Measurements from ENCODE around the gene MAP4K1. TPM values are rescaled to one million over a fixed set of nuclear protein-coding genes. Genes with fewer than 3 reads are reported as not detected.

Gene MAP4K1
- polyA plus RNA-seq, 3 donors = 19.8 to 41.3 (median 22.4) TPM

DNA sequence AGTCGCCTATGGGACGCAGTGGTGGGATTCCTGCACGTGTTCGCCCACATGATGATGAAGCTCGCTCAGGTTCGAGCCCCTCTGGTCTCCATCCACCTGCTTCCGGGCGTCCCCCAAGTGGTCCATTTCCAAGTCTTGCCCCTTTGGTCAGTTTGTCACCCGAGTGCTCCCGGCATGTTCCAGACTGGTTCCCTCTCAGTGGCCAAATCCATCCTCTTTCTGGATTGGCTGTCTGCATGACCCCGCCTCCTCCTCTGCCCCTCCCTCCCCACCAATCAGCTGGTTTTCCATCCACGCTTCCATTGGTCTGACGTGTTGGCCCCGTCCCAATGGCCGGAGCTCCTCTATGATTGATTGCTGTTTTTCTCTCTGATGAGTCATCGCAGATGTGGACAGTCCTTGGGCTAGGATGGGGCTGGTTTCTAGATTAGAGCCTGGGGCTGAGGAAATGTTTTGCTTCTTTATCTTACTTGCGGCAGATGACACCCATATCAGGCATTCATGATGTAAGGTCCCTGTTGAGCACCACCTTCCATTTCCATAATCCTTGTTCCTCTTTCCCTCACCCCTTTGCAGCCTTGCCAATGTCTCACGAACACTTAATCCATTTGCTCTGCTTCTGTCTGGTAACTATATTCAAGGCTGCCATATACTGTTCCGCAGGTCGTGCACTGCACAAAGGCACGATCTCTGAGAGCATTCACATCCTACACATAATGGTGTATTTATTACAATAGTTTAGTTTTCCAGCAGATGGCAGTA, 73.8 kb downstream of the MAP4K1 start:
- Histone ChIP-seq H3K27me3 (ENCODE audit: control insufficient read depth in 2 of 2, insufficient read depth in 2 of 2, low read length in 2 of 2) (no peaks in the 10 kb centered on the region), H3K4me2 (replicated peaks; ENCODE audit: extremely low read depth, low read length, poor library complexity, severe bottlenecking) (peak overlapping the region; percentile 69), H3K36me3 (replicated peaks in 1 of 2; ENCODE audit: control insufficient read depth in 1 of 2, insufficient read depth in 2 of 2, low read length in 2 of 2) (no peaks in the 10 kb centered on the region), H3K27ac (ENCODE audit: low read depth in 1 of 2, low read length in 2 of 2) (peak overlapping the region in 1 of 2 donors; percentile 62), H3K9me3 (replicated peaks in 1 of 2; ENCODE audit: control insufficient read depth in 1 of 2, insufficient read depth in 1 of 2, low read length in 2 of 2) (no peaks in the 10 kb centered on the region), H2AFZ (ENCODE audit: insufficient read depth, low read depth, low read length, poor library complexity, severe bottlenecking) (peak overlapping the region; percentile 75), H3K4me3 (replicated peaks in 1 of 3; ENCODE audit: low read depth in 2 of 3, low read length in 3 of 3) (peak overlapping the region; percentile 8 to 66 (median 18)), H4K20me1 (ENCODE audit: insufficient read depth, low read length) (no peaks in the 10 kb centered on the region), H3K4me1 (ENCODE audit: control insufficient read depth in 1 of 2, insufficient read depth in 2 of 2, low read length in 2 of 2) (peaks cover 30 to 41% of the 10 kb centered on the region in 2 donors), H3K9ac (ENCODE audit: insufficient read depth, low read length, poor library complexity, severe bottlenecking) (no peak overlapping the region), H3K79me2 (ENCODE audit: insufficient read depth, low read length) (no peaks in the 10 kb centered on the region)
- TF ChIP-seq, protein P1, sequence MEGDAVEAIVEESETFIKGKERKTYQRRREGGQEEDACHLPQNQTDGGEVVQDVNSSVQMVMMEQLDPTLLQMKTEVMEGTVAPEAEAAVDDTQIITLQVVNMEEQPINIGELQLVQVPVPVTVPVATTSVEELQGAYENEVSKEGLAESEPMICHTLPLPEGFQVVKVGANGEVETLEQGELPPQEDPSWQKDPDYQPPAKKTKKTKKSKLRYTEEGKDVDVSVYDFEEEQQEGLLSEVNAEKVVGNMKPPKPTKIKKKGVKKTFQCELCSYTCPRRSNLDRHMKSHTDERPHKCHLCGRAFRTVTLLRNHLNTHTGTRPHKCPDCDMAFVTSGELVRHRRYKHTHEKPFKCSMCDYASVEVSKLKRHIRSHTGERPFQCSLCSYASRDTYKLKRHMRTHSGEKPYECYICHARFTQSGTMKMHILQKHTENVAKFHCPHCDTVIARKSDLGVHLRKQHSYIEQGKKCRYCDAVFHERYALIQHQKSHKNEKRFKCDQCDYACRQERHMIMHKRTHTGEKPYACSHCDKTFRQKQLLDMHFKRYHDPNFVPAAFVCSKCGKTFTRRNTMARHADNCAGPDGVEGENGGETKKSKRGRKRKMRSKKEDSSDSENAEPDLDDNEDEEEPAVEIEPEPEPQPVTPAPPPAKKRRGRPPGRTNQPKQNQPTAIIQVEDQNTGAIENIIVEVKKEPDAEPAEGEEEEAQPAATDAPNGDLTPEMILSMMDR (IDR thresholded peaks at IDR 0.05) = no peak
- Mint-ChIP-seq H3K4me3 (peak overlapping the region; percentile 42 to 80), H3K27ac (peak overlapping the region in 6 of 7 donors; percentile 46 to 90 (median 74)), H3K4me1 (peaks cover 25% of the 10 kb centered on the region), H3K27me3 (ENCODE audit: low read depth in 3 of 3) (peaks cover 0 to 10% (median 8%) of the 10 kb centered on the region in 3 donors), H3K36me3 (no peaks in the 10 kb centered on the region), H3K9me3 (no peaks in the 10 kb centered on the region)
- 64% methylated on average over 13 of the region's 21 CpGs for WGBS (ENCODE audit: insufficient coverage)
- peak; percentile 64 to 76 (median 72) for DNase-seq
- intact Hi-C loops (cut with micrococcal nuclease) = loop anchor here in 1 of 2 donors (10.0 kb wide), 1 partner anchor 91 kb away; no protein-coding TSS in a partner anchor

DNA sequence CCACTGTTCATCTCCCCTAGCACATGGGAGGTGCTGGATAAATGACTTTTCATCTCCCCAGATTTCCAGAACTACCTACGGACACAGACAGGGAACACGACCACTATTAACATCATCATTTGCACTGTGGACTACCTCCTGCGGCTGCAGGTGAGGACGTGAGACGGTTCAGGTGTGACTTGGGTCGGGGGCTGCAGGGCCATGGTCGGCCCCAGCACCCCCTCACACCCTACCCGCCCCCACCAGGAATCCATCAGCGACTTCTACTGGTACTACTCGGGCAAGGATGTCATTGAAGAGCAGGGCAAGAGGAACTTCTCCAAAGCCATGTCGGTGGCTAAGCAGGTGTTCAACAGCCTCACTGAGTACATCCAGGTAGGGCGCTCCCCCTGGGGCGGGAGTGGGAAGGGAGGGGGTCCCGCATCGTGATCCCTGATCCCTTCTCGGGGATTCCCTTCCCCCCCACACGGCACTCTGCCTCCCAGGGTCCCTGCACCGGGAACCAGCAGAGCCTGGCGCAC, 74.4 kb downstream of the MAP4K1 start:
- Histone ChIP-seq H3K9me3 (replicated peaks in 1 of 2; ENCODE audit: control insufficient read depth in 1 of 2, insufficient read depth in 1 of 2, low read length in 2 of 2) (no peaks in the 10 kb centered on the region), H3K27me3 (ENCODE audit: control insufficient read depth in 2 of 2, insufficient read depth in 2 of 2, low read length in 2 of 2) (no peaks in the 10 kb centered on the region), H2AFZ (ENCODE audit: insufficient read depth, low read depth, low read length, poor library complexity, severe bottlenecking) (peak overlapping the region; percentile 75), H3K79me2 (ENCODE audit: insufficient read depth, low read length) (no peaks in the 10 kb centered on the region), H3K4me1 (ENCODE audit: control insufficient read depth in 1 of 2, insufficient read depth in 2 of 2, low read length in 2 of 2) (peaks cover 30 to 47% of the 10 kb centered on the region in 2 donors), H3K4me3 (replicated peaks in 1 of 3; ENCODE audit: low read depth in 2 of 3, low read length in 3 of 3) (peak overlapping the region in 1 of 3 experiments; percentile 66), H3K27ac (ENCODE audit: low read depth in 1 of 2, low read length in 2 of 2) (no peak overlapping the region), H3K9ac (ENCODE audit: insufficient read depth, low read length, poor library complexity, severe bottlenecking) (no peak overlapping the region), H3K36me3 (replicated peaks in 1 of 2; ENCODE audit: control insufficient read depth in 1 of 2, insufficient read depth in 2 of 2, low read length in 2 of 2) (no peaks in the 10 kb centered on the region), H4K20me1 (ENCODE audit: insufficient read depth, low read length) (no peaks in the 10 kb centered on the region), H3K4me2 (replicated peaks; ENCODE audit: extremely low read depth, low read length, poor library complexity, severe bottlenecking) (peak overlapping the region; percentile 69)
- DNase-seq = no peak
- Mint-ChIP-seq H3K9me3 (no peaks in the 10 kb centered on the region), H3K27ac (no peak overlapping the region), H3K27me3 (ENCODE audit: low read depth in 3 of 3) (peaks cover 0 to 10% (median 8%) of the 10 kb centered on the region in 3 donors), H3K36me3 (no peaks in the 10 kb centered on the region), H3K4me3 (no peak overlapping the region), H3K4me1 (peaks cover 30% of the 10 kb centered on the region)
- intact Hi-C loops (cut with micrococcal nuclease) = loop anchor here in 1 of 2 donors (10.0 kb wide), 1 partner anchor 91 kb away; no protein-coding TSS in a partner anchor
- TF ChIP-seq, protein P1 (IDR thresholded peaks at IDR 0.05) = no peak
- 73% methylated on average over 6 of the region's 19 CpGs for WGBS (ENCODE audit: insufficient coverage)

Data from CD14-positive monocyte (primary cell).